ENCODE measurements around the gene ZNF578.

Gene ZNF578

DNA sequence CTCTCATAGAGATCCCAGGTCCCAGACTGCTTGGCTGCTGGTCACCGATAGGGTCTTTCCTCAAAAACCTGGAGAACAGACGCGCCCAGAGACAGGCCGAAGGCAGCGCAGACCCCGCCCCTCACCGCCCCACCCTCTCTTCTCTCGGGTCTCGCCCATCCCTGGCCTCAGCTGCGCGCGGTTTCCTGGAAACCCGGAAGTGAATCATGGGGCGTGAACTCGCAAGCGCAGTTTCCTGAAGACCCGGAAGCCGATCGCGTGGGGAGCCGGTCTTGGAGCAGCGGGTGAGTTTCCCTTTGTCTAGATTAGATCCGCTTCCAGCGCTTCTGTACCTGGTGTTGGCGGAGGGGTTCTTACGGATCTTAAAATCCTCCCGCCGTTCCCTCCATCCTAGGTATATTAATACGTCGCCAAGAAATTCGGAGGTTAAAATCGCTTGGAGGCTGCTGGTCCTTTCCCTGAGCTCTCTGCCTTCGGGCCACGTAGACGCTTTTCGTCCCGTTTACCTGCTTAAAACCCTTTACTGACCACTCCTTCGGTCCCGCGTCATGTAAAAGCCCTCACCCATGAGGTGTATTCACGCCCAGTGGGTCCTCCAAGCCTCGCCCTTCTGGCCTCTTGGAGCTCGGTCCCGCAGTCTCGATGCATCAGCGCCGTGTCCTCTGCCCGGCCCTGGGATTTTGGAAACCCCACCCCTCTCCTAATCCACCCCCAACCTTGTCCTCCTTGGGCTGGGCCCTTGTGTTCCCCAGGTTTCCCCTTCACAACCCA is at the start of gene ZNF578:
Gene ZNF578, plus strand, starts transcription at position 230 of the 771 bp plus-strand sequence. CDS start 48,293 bp downstream, outside the sequence.
- Histone ChIP-seq H3K27me3 (ENCODE audit: insufficient read depth, low read length) (no peaks in the 10 kb centered on the region), H4K20me1 (ENCODE audit: insufficient read depth, low read length) (no peaks in the 10 kb centered on the region), H3K9ac (ENCODE audit: low read length) (no peak within 1 kb of the TSS), H3K27ac (ENCODE audit: low read depth, low read length, poor library complexity, severe bottlenecking) (no peak within 1 kb of the TSS), H3K9me3 (ENCODE audit: low read length) (peaks cover 2% of the 10 kb centered on the region; the same call in 1 of the 2 replicates), H2AFZ (ENCODE audit: low read length) (no peak within 1 kb of the TSS), H3K79me2 (ENCODE audit: insufficient read depth, low read length) (no peaks in the 10 kb centered on the region), H3K4me3 (ENCODE audit: low read depth, low read length, poor library complexity, severe bottlenecking) (no peak within 1 kb of the TSS), H3F3A (ENCODE audit: insufficient read depth, low read length) (no peaks in the 10 kb centered on the region), H3K36me3 (ENCODE audit: insufficient read depth, low read length) (no peaks in the 10 kb centered on the region), H3K4me2 (ENCODE audit: low read length) (no peak within 1 kb of the TSS), H3K4me1 (ENCODE audit: insufficient read depth, low read length, severe bottlenecking) (no peaks in the 10 kb centered on the region), H3K9me2 (ENCODE audit: low read depth, low read length) (no peaks in the 10 kb centered on the region)
- TF ChIP-seq, protein P1, sequence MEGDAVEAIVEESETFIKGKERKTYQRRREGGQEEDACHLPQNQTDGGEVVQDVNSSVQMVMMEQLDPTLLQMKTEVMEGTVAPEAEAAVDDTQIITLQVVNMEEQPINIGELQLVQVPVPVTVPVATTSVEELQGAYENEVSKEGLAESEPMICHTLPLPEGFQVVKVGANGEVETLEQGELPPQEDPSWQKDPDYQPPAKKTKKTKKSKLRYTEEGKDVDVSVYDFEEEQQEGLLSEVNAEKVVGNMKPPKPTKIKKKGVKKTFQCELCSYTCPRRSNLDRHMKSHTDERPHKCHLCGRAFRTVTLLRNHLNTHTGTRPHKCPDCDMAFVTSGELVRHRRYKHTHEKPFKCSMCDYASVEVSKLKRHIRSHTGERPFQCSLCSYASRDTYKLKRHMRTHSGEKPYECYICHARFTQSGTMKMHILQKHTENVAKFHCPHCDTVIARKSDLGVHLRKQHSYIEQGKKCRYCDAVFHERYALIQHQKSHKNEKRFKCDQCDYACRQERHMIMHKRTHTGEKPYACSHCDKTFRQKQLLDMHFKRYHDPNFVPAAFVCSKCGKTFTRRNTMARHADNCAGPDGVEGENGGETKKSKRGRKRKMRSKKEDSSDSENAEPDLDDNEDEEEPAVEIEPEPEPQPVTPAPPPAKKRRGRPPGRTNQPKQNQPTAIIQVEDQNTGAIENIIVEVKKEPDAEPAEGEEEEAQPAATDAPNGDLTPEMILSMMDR (IDR thresholded peaks at IDR 0.05; ENCODE audit: low read length) = no peak
- no peak for TF ChIP-seq EZH2 (IDR thresholded peaks at IDR 0.05; ENCODE audit: borderline replicate concordance, low read length)

DNA sequence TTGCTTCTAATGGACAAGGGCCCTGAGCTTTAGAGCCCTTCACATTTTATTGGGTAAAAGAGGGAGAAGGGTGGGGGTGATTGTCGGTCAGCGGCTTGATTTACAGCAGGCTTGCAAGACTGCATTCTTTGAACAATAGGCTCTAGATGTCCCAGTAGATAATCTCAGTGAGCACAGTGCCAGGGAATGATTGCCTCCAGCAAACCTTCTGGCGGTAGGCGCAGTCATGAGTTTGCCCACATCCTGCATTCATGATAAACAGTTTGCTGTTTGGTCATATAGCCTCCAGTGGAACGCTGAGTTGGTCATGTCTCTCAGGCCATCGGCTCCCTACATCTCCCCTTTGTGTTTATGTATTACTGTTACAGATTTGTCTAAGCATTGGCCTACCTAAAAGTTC is 43.1 kb upstream of the ZNF578 start:
- no peak overlapping the region for H3K4me2 ChIP-seq (ENCODE audit: low read length)
- no peaks in the 10 kb centered on the region for H3K9me2 ChIP-seq (ENCODE audit: low read depth, low read length)
- no peaks in the 10 kb centered on the region for H4K20me1 ChIP-seq (ENCODE audit: insufficient read depth, low read length)
- no peak overlapping the region for H2AFZ ChIP-seq (ENCODE audit: low read length)
- no peak for TF ChIP-seq EZH2 (IDR thresholded peaks at IDR 0.05; ENCODE audit: borderline replicate concordance, low read length)
- H3K27me3 ChIP-seq (ENCODE audit: insufficient read depth, low read length) = no peaks in the 10 kb centered on the region
- no peaks in the 10 kb centered on the region for H3K79me2 ChIP-seq (ENCODE audit: insufficient read depth, low read length)
- no peaks in the 10 kb centered on the region for H3K4me1 ChIP-seq (ENCODE audit: insufficient read depth, low read length, severe bottlenecking)
- no peak overlapping the region for H3K27ac ChIP-seq (ENCODE audit: low read depth, low read length, poor library complexity, severe bottlenecking)
- no peaks in the 10 kb centered on the region for H3F3A ChIP-seq (ENCODE audit: insufficient read depth, low read length)
- H3K9me3 ChIP-seq (ENCODE audit: low read length) = peaks cover under 1% of the 10 kb centered on the region; the same call in 1 of the 2 replicates
- no peak overlapping the region for H3K9ac ChIP-seq (ENCODE audit: low read length)
- no peaks in the 10 kb centered on the region for H3K36me3 ChIP-seq (ENCODE audit: insufficient read depth, low read length)
- no peak overlapping the region for H3K4me3 ChIP-seq (ENCODE audit: low read depth, low read length, poor library complexity, severe bottlenecking)

DNA sequence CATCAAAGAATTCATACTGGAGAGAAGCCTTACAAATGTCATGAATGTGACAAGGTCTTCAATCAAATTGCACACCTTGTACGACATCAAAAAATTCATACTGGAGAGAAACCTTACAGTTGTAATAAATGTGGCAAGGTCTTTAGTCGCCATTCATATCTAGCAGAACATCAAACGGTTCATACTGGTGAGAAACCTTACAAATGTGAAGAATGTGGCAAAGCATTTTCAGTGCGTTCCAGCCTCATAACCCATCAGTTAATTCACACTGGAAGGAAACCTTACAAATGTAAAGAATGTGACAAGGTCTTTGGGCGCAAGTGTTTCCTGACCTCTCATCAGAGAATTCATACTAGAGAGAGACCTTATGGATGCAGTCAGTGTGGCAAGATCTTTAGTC is 37.6 kb upstream of the ZNF578 start:
- Histone ChIP-seq H3K27me3 (ENCODE audit: insufficient read depth, low read length) (no peaks in the 10 kb centered on the region), H3K27ac (ENCODE audit: low read depth, low read length, poor library complexity, severe bottlenecking) (no peak overlapping the region), H3K36me3 (ENCODE audit: insufficient read depth, low read length) (no peaks in the 10 kb centered on the region; the same call in 1 of the 2 replicates), H3K4me3 (ENCODE audit: low read depth, low read length, poor library complexity, severe bottlenecking) (no peak overlapping the region), H3F3A (ENCODE audit: insufficient read depth, low read length) (no peaks in the 10 kb centered on the region), H4K20me1 (ENCODE audit: insufficient read depth, low read length) (no peaks in the 10 kb centered on the region), H3K9ac (ENCODE audit: low read length) (no peak overlapping the region), H3K9me3 (ENCODE audit: low read length) (peaks cover 12% of the 10 kb centered on the region), H3K79me2 (ENCODE audit: insufficient read depth, low read length) (no peaks in the 10 kb centered on the region), H3K9me2 (ENCODE audit: low read depth, low read length) (no peaks in the 10 kb centered on the region), H3K4me1 (ENCODE audit: insufficient read depth, low read length, severe bottlenecking) (no peaks in the 10 kb centered on the region), H3K4me2 (ENCODE audit: low read length) (no peak overlapping the region), H2AFZ (ENCODE audit: low read length) (no peak overlapping the region)
- TF ChIP-seq EZH2 (IDR thresholded peaks at IDR 0.05; ENCODE audit: borderline replicate concordance, low read length) = no peak
- TF ChIP-seq, protein P1 (IDR thresholded peaks at IDR 0.05; ENCODE audit: low read length) = no peak
